ENCODE data around the gene PANK3. TPM values are rescaled to one million over a fixed set of nuclear protein-coding genes. Genes with fewer than 3 reads are reported as not detected.
A peak's percentile ranks its signal among the peaks of the same experiment; 100 is the strongest.

PANK3 gene
- total and polyA plus RNA-seq, 9 of the 15 experiments (the other 6 are each of a cell fraction or from before 2014, with no cell fraction given) = 5.9 to 50.4 (median 29.7) TPM

- TF ChIP-seq STAT5B (CRISPR knock-in tag; IDR thresholded peaks at IDR 0.05) (no peak), SPI1 (IDR thresholded peaks at IDR 0.05; ENCODE audit: borderline replicate concordance, low read depth, low read length) (0 out of 2 replicates have a peak, but pooled peaks have one; percentile 11), THRA (IDR thresholded peaks at IDR 0.05) (no peak), ATF1 (CRISPR knock-in tag; IDR thresholded peaks at IDR 0.05) (no peak), ATF1 (tag; IDR thresholded peaks at IDR 0.05) (0 out of 2 replicates have a peak, but pooled peaks have one; percentile 45), SIN3B (IDR thresholded peaks at IDR 0.05; ENCODE audit: low read depth) (peak; percentile 32; the same call in 1 of the 2 replicates), ZNF444 (CRISPR knock-in tag; IDR thresholded peaks at IDR 0.05) (no peak), FIP1L1 (IDR thresholded peaks at IDR 0.05; ENCODE audit: low read depth, low read length, poor library complexity, severe bottlenecking) (peak; percentile 20), XRCC3 (IDR thresholded peaks at IDR 0.05) (no peak), TBL1XR1 (IDR thresholded peaks at IDR 0.05; ENCODE audit: low read length in 2 of 2) (no peak), FOXK1 (CRISPR knock-in tag; IDR thresholded peaks at IDR 0.05; ENCODE audit: borderline replicate concordance) (no peak), SMAD2 (IDR thresholded peaks at IDR 0.05; ENCODE audit: low read depth, low read length) (no peak), TEAD1 (CRISPR knock-in tag; IDR thresholded peaks at IDR 0.05) (no peak), LCOR (CRISPR knock-in tag; IDR thresholded peaks at IDR 0.05) (peak; percentile 47), ZBTB26 (CRISPR knock-in tag; IDR thresholded peaks at IDR 0.05) (no peak), DACH1 (IDR thresholded peaks at IDR 0.05; ENCODE audit: partially characterized antibody) (no peak), MYC (IDR thresholded peaks at IDR 0.05; ENCODE audit: low read depth, low read length) (peak; percentile 74), MYC (CRISPR knock-in tag; IDR thresholded peaks at IDR 0.05; ENCODE audit: borderline replicate concordance, low read depth) (peak; percentile 78; the same call in 1 of the 2 replicates), HDAC1 (IDR thresholded peaks at IDR 0.05) (peak in 1 of 2 experiments; percentile 73; a peak in 1 of 4 replicates), ZNF561 (CRISPR knock-in tag; conservative IDR thresholded peaks at IDR 0.05) (no peak), BCLAF1 (IDR thresholded peaks at IDR 0.05; ENCODE audit: borderline replicate concordance in 1 of 2, control insufficient read depth in 1 of 2, low read depth in 2 of 2, low read length in 1 of 2) (0 out of 4 replicates have a peak, but pooled peaks of 1 of the 2 experiments have one; percentile 58), SNIP1 (IDR thresholded peaks at IDR 0.05; ENCODE audit: low read depth) (no peak), ZFX (CRISPR knock-in tag; IDR thresholded peaks at IDR 0.05) (peak; percentile 95)
These were observed at the start of gene PANK3 (continued) for GRCh38 chr5:168578538-168579487.

Data from K562 (cell line).